Stimulated activated naive CD8-positive, alpha-beta T cell treated with anti-CD3 and anti-CD28 coated beads, Interleukin-15, Interleukin-2, amounts not matched to agents 100 ng/mL and 50 ng/mL, for 24 hours (primary cell): ENCODE results near the gene LPAR3.

Experiments used
- H3K27ac Mint-ChIP-seq: one replicate; pipeline ENCODE4 v1.8.0; 2021; ENCODE audit warnings: mild to moderate bottlenecking, mixed read lengths
- H3K27me3 Mint-ChIP-seq: one replicate; pipeline ENCODE4 v1.8.0; 2021; ENCODE audit warnings: mixed read lengths
- H3K36me3 Mint-ChIP-seq: one replicate; pipeline ENCODE4 v1.8.0; 2021; ENCODE audit warnings: low read depth, mixed read lengths
- H3K4me1 Mint-ChIP-seq: one replicate; pipeline ENCODE4 v1.8.0; 2021; ENCODE audit warnings: low read depth, mixed read lengths
- H3K4me3 Mint-ChIP-seq: one replicate; pipeline ENCODE4 v1.8.0; 2021; ENCODE audit warnings: mild to moderate bottlenecking, mixed read lengths
- H3K9me3 Mint-ChIP-seq: one replicate; pipeline ENCODE4 v1.8.0; 2021; ENCODE audit warnings: mixed read lengths

LPAR3 gene

DNA sequence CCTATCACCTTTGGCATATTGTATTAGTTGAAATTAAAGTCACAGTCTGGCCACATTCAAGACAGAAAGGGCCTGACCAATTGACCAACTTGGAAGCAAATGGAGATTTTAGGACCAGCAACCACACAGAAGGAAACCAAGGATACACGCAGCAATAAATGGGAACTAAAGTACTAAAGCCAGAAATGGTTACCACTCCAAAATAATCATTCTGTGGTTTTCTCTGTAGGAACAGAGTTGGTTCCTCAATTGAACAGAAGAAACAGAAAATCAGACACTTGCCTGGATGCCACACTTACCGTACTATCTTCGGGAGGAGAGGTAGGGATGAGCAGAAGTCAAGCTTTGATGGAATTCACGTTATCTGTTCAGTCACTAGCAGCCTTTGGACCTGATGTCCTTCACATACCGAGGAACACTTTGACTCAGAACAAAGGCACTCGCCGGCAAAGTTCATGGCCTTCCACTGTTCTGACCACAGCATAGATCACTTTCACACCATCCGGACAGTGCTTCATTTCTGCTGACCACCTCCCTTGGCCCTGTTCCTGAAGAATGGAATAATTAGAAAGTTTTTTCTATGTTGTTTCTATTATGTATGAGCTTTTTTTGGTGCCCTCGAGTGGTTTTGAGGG lies 96.9 kb downstream of the LPAR3 start:
- no peaks in the 10 kb centered on the region for H3K27me3 Mint-ChIP-seq
- no peaks in the 10 kb centered on the region for H3K4me1 Mint-ChIP-seq
- H3K9me3 Mint-ChIP-seq = peaks cover 10% of the 10 kb centered on the region
- no peak overlapping the region for H3K4me3 Mint-ChIP-seq
- no peak overlapping the region for H3K27ac Mint-ChIP-seq
- no peaks in the 10 kb centered on the region for H3K36me3 Mint-ChIP-seq

DNA sequence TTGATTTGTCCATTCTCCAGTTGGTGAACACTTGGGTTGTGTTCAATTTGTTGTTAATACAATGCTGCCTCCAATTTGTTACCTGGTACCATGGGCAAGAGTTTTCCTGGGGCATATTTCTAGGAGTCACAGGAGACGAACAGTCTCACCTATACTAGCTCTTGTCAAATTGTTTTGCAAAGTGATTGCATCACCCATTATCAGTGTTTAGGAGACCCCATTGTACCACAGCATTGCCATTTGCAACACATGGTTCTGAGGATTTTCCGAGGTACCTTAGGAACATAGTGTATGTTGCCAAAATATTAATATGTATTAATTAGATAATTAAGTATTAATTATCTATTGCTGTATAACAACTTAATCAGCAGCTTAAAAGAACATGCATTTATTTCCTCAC lies 97.8 kb downstream of the LPAR3 start:
- Mint-ChIP-seq H3K4me1 (no peaks in the 10 kb centered on the region), H3K4me3 (no peak overlapping the region), H3K27ac (no peak overlapping the region), H3K9me3 (peaks cover 10% of the 10 kb centered on the region), H3K27me3 (no peaks in the 10 kb centered on the region), H3K36me3 (no peaks in the 10 kb centered on the region)

DNA sequence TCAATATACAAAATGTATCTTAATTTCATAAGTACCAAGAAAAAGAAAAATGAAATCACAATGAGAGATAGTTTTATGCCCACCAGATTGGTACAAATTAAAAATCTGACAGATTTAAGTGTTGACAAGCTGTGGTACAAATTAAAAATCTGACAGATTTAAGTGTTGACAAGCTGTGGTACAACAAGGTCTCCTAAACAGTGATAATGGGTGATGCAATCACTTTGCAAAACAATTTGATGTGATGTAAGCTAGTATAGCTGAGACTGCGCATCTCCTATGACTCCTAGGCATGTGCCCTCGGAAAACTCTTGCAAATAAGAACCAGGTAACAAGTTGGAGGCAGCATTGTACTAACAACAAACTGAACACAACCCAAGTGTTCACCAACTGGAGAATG lies 100.6 kb downstream of the LPAR3 start:
- Mint-ChIP-seq H3K27ac (no peak overlapping the region), H3K4me1 (no peaks in the 10 kb centered on the region), H3K9me3 (peaks cover 10% of the 10 kb centered on the region), H3K4me3 (no peak overlapping the region), H3K27me3 (no peaks in the 10 kb centered on the region), H3K36me3 (no peaks in the 10 kb centered on the region)

DNA sequence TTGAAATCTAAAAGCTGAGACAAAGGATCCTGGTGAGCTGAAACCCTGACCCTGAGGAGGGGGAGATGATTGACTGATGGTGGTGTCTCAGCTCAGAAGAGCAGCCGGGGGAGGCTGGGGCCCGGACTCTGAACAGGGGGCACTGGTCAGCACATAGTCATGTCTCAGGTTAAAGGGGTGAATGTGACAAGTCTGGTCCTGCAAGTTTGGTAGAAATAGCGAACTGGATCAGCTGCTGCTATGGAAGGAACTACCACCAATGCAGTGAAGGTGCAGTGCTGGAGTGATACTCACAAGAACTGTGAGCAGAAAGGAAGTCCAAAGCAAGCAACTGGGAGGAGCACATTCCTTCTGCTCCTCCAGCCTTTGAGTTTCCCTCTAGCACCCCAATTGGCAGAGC lies 104.0 kb downstream of the LPAR3 start:
- H3K4me1 Mint-ChIP-seq = no peaks in the 10 kb centered on the region
- no peaks in the 10 kb centered on the region for H3K36me3 Mint-ChIP-seq
- no peak overlapping the region for H3K4me3 Mint-ChIP-seq
- H3K9me3 Mint-ChIP-seq = peaks cover 10% of the 10 kb centered on the region
- no peaks in the 10 kb centered on the region for H3K27me3 Mint-ChIP-seq
- no peak overlapping the region for H3K27ac Mint-ChIP-seq

DNA sequence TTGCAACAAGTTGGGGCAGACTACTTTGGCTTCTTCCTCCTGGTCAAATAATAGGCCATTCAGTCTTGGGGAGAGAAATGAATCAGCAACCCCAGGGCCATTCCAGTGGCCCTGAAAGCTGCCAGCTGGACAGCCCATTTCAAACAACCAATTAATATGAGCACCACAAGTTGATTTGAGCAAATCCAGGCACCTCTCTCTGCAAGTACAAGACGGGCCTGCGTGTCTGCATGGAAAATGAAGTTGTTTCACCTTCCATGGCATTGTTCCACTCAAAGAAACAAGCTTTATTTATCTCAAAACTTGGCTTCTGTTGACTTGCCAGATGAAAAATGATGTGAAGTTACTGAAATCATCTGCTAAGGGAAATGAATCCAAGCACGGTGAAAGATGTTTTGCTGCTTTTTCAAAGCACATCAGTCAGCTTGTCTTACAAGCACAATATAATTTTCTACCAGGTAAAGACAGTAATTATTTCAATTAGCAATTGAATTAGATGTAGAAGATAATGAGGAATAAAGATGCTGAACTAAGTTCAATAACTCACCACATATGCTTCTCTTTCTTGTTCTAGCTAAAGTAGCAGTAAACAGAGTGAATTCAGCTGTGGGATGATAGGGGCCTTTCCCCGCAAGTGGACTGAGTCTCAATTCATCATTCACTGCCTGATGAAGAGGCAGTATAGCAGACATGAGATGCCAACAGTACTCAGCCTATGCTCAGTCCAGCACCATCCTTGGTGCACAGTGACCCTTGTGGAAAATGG lies 107.6 kb downstream of the LPAR3 start:
- H3K27ac Mint-ChIP-seq = no peak overlapping the region

DNA sequence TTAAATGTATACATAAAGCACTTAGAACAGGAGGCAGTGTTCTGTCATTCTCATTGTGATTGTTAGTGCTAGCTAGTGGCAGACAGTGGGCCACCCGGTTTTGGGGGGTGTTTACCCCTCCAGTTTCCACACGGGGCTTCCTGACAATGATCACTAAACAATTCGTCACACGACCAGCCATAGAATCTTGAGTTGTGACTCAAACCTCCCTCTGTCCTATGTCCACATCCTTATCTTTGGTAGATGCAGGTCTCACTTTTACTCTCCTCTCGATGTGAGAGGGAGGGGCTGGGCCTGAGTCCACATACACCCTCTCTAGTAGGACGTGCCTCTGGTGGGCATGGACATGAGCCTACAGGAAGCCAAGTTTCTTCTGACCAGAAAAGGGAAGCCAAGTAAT lies 110.1 kb downstream of the LPAR3 start:
- no peak overlapping the region for H3K27ac Mint-ChIP-seq
- no peak overlapping the region for H3K4me3 Mint-ChIP-seq
- peaks cover 18% of the 10 kb centered on the region for H3K4me1 Mint-ChIP-seq
- no peaks in the 10 kb centered on the region for H3K9me3 Mint-ChIP-seq
- no peaks in the 10 kb centered on the region for H3K36me3 Mint-ChIP-seq
- H3K27me3 Mint-ChIP-seq = no peaks in the 10 kb centered on the region

More for the DNA sequence above, 107.6 kb downstream of the LPAR3 start:
- Mint-ChIP-seq H3K27me3 (no peaks in the 10 kb centered on the region), H3K4me3 (no peak overlapping the region), H3K9me3 (no peaks in the 10 kb centered on the region), H3K36me3 (no peaks in the 10 kb centered on the region), H3K4me1 (peaks cover 6% of the 10 kb centered on the region)

DNA sequence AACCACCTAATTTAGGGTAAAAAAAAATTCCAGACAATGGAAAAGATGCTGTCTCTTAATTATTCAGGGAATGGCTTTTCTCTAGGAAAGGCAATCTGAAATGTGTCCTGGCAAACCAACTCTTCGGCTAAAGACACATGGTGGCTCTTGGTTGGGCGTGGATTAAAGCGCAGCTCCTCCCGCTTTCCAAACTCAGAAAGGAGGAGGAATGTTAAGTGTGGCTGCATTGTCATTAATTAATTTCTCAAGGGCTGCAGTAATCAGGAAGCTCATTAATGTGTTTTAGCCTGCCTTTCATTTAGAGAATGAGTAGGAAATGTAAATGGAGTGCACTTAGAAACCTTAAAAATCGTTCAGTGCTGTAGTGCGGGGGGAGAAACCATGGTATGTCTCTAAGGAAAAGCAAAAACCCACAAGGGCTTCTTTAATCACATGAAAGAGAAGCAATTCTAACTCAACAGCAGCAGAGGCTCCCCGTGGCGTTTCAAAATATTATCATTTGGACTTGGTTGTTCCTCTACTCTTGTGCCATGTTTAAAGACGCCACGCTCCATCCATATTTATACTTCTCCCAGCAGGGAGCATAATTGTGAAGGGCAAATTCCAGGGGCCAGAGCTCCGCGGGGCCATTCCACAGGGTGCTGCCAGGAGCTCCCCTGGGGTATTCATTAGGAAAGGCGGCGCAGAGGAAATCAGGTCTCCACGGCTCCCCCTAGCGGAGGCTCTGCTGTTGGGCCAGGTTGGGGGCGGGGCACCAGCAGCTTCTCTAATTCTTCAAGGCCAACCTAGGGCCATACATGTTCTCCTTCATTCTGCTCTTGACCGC lies 110.8 kb downstream of the LPAR3 start:
- Mint-ChIP-seq H3K27me3 (no peaks in the 10 kb centered on the region), H3K4me3 (peak overlapping the region; percentile 64), H3K4me1 (peaks cover 18% of the 10 kb centered on the region), H3K27ac (no peak overlapping the region), H3K36me3 (no peaks in the 10 kb centered on the region), H3K9me3 (no peaks in the 10 kb centered on the region)

DNA sequence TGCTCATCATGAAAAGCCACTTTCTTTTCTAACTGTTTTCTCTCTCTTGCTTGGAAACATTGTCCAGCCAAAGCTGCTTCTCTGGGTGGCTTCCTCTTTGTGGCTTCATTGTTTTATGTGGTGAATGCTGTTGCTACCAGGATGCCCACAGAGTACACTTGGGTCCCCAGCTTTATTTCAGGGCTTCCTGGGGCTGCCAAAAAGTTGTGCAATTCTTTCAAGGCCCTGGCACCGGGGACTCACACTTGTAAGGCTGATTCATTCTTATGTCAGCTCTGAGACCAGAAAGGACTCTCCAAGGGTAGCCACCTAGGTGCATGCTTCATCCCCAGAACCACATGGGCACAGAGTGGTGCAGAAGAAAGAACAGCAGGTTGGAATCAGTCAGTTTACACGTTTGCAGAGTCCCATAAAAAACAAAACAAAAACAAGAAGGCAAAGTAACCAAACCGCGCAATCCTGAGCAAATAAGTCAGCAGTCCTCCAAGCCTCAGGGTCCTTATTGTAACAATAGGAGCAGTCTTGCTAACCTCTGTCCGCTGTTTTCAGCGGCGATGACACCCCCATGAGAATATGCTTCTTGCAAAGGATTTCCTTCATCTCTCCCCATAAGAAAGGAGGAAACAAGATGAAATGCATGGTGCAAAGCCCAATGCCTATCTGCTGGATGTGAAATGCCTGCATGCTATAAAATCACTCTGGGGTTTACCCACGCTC lies 112.8 kb downstream of the LPAR3 start:
- no peaks in the 10 kb centered on the region for H3K27me3 Mint-ChIP-seq
- H3K4me1 Mint-ChIP-seq = peaks cover 18% of the 10 kb centered on the region
- H3K9me3 Mint-ChIP-seq = no peaks in the 10 kb centered on the region
- no peaks in the 10 kb centered on the region for H3K36me3 Mint-ChIP-seq
- H3K4me3 Mint-ChIP-seq = no peak overlapping the region
- no peak overlapping the region for H3K27ac Mint-ChIP-seq

DNA sequence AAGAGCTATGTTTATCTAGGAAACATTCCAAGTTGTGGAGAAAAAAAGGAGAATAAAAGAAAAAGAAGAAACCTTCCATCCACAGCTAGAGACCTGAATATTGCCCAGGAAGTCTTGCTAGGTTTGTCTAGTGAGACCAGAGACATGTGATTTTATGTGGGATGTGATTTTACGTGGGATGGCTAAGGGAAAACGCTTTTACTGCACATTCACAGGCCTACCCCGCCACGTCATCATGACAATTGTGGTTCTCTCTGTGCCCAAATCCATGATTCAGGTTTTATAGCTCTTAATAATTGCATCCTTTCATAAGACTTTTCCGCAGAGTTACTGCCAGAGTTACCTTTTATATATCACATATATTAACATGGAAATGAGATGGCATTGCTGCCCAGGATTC lies 116.4 kb downstream of the LPAR3 start:
- Mint-ChIP-seq H3K27me3 (no peaks in the 10 kb centered on the region), H3K4me3 (no peak overlapping the region), H3K9me3 (no peaks in the 10 kb centered on the region), H3K27ac (no peak overlapping the region), H3K4me1 (peaks cover 15% of the 10 kb centered on the region), H3K36me3 (no peaks in the 10 kb centered on the region)

DNA sequence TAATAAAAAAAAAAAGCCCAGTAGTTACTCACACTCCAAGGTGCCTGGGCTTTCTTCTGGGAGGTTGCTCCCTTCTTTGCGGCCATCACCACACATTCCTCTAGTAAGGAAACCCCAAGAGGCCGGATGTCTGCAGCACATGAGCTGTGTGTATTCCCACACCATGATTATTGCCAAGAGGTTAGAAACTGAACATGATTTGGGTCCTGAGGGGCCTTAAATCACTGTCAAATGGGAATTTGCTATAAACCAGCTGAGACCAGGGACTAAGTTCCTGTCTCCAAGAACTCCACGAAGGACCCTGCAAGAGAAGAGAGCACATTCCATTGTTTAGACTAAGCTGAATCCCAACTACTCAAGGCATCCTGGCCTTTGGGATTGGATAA lies 117.5 kb downstream of the LPAR3 start:
- Mint-ChIP-seq H3K27me3 (no peaks in the 10 kb centered on the region), H3K36me3 (no peaks in the 10 kb centered on the region), H3K27ac (no peak overlapping the region), H3K9me3 (no peaks in the 10 kb centered on the region), H3K4me1 (peaks cover 13% of the 10 kb centered on the region), H3K4me3 (no peak overlapping the region)

DNA sequence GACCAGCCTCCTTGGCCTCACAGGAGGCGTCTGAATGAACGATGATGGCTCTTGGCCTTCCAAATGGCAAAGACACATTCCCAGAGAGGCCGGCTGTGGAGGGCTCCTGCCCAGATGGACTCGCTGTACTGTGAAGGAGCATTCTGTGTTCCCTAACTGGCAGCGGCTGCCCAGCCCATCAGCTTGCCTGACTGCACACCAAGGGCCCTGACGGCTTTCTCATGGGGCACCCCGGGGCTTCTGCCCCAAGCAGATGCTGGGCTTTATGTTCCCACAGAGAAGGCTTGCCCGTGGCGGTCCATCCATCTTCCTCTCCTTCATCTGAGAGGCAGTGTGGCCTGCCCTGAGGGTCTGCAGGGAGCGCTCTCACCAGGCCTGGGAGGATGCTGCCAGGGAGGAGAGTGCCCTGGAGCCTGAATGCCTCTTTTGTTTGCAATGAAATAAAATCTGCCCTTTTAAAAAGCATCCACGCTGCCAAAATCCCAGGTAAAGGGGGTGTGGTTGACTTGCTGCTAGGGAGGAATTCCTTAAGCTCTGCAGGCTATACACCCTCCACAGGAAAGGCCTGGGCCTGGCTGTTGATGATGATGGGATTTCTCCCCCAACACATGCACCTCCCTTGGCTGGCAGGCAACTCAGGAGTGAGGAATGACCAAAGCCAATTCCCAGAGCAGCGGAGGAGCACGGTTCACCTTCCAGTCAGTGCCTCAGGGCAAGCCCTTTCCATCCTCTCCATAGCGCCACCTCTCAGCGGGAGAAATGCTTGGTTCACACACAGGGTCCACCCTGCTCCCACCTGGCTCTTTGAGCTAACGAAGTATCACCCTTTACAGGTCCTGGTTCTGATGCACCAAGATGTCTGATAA lies 118.1 kb downstream of the LPAR3 start:
- Mint-ChIP-seq H3K9me3 (no peaks in the 10 kb centered on the region), H3K4me3 (no peak overlapping the region), H3K36me3 (no peaks in the 10 kb centered on the region), H3K4me1 (peaks cover 7% of the 10 kb centered on the region), H3K27me3 (no peaks in the 10 kb centered on the region), H3K27ac (no peak overlapping the region)

DNA sequence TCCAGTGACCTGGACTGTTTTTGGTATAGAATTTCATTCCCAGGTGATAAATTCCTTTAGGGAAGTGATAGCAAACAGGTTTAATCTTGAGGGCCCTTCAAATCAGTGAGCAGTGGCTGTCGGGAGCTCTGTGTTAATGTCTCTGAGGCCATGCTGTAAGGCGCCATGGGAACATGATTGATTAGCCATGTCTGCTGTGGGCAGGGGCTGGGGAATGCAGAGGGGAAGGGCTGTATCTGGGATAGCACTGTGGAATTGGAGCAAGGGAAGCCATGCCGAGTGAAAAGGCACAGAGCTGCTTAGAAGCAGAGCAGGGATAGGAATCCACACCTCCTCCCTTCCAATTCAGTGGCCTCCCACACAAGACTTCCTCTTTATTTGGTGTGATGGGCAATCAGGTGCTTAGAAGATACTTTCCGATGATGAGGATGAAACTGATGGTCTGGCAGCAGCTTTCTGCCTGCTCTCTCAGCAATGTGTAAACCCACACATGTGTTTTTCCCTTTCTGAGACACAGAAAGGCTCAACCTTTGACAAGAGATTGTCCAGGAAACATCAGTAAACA lies 119.0 kb downstream of the LPAR3 start:
- peaks cover 8% of the 10 kb centered on the region for H3K27me3 Mint-ChIP-seq
- H3K36me3 Mint-ChIP-seq = no peaks in the 10 kb centered on the region
- H3K4me1 Mint-ChIP-seq = no peaks in the 10 kb centered on the region
- no peaks in the 10 kb centered on the region for H3K9me3 Mint-ChIP-seq
- no peak overlapping the region for H3K27ac Mint-ChIP-seq
- H3K4me3 Mint-ChIP-seq = no peak overlapping the region

DNA sequence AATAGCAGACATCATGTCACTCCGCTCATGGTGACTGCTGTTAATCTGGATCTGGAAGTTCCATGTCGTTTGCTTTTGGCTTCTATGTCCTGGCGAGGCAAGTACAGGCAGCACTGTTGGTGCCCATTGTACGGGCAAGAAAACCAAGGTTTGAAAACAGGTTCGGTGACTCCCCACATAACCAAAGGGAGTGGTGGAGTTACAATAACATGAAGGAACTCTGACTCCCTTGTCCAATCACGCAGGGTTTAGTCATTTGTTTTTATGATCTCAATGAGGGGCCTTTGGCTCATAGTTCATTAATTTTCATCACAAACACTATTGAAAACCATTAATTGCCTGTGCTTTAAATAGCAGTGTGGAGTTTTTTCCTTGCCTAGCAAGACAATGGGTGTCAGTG lies 119.8 kb downstream of the LPAR3 start:
- H3K9me3 Mint-ChIP-seq = no peaks in the 10 kb centered on the region

DNA sequence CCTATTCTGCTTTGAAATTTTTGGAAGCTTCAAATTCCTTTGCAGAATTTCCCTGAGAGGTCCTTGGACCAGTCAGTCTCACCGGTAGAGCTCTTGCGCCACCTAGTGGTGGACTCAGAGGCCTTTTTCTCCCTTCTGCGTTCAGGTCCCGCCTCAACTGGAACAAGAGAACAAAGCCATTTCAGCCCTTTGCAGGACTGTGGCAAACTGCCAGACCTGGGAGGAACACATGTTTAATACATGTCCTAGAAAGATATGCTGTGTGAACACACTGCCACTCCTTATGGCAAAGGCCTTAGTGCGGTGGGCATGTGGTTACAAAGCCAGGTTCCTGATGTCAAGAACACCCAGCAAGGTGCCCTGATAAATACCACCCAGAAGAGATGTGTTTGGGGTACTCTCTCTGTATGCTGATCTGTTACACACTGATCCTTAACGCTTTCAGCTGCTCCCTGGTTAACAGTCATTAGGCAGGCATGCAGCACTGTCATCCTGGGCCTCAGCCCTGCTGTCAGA lies 120.5 kb downstream of the LPAR3 start:
- no peak overlapping the region for H3K4me3 Mint-ChIP-seq
- no peaks in the 10 kb centered on the region for H3K4me1 Mint-ChIP-seq
- H3K27ac Mint-ChIP-seq = no peak overlapping the region
- no peaks in the 10 kb centered on the region for H3K36me3 Mint-ChIP-seq
- no peaks in the 10 kb centered on the region for H3K9me3 Mint-ChIP-seq
- H3K27me3 Mint-ChIP-seq = peaks cover 8% of the 10 kb centered on the region

More for the DNA sequence above, 119.8 kb downstream of the LPAR3 start:
- Mint-ChIP-seq H3K36me3 (no peaks in the 10 kb centered on the region), H3K4me1 (no peaks in the 10 kb centered on the region), H3K27ac (no peak overlapping the region), H3K4me3 (no peak overlapping the region), H3K27me3 (peaks cover 8% of the 10 kb centered on the region)
